ENCODE results near the gene ZNRF1.

The ZNRF1 gene

DNA sequence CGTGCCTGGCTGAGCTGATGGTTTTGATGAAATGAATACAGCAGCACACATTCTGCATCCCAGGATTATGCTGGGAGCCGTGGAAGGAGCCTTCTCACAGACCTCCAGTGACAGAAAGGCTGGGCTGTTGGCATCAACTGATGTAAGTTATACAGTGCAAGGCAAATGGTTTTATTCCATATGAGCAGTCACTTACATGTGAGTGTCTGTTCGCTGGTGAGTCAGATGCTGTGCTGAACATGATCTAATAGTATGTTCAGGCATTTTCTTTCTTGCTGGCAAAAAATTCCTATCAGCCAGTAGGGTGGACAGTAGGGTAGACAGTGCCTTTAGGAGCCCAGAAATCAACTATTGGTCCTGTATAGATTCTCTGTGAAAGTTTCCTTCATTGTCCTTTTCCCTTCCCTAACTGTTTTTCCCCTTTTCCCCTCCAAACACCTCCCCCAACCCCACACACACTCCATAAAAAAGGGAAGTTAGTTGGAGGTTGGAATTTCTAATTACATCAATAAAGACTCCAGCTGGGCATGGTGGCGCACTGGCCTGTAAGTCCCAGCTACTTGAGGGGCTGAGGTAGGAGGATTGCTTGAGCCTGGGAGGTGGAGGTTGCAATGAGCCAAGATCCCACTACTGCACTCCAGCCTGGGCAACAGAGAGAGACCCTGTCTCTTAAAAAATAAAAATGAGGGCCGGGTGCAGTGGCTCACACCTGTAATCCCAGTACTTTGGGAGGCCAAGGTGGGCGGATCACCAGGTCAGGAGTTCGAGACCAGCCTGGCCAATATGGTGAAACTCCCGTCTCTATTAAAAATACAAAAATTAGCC, 81.6 kb downstream of the ZNRF1 start:
- TF ChIP-seq, protein P1, sequence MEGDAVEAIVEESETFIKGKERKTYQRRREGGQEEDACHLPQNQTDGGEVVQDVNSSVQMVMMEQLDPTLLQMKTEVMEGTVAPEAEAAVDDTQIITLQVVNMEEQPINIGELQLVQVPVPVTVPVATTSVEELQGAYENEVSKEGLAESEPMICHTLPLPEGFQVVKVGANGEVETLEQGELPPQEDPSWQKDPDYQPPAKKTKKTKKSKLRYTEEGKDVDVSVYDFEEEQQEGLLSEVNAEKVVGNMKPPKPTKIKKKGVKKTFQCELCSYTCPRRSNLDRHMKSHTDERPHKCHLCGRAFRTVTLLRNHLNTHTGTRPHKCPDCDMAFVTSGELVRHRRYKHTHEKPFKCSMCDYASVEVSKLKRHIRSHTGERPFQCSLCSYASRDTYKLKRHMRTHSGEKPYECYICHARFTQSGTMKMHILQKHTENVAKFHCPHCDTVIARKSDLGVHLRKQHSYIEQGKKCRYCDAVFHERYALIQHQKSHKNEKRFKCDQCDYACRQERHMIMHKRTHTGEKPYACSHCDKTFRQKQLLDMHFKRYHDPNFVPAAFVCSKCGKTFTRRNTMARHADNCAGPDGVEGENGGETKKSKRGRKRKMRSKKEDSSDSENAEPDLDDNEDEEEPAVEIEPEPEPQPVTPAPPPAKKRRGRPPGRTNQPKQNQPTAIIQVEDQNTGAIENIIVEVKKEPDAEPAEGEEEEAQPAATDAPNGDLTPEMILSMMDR (IDR thresholded peaks at IDR 0.05), result no peak

DNA sequence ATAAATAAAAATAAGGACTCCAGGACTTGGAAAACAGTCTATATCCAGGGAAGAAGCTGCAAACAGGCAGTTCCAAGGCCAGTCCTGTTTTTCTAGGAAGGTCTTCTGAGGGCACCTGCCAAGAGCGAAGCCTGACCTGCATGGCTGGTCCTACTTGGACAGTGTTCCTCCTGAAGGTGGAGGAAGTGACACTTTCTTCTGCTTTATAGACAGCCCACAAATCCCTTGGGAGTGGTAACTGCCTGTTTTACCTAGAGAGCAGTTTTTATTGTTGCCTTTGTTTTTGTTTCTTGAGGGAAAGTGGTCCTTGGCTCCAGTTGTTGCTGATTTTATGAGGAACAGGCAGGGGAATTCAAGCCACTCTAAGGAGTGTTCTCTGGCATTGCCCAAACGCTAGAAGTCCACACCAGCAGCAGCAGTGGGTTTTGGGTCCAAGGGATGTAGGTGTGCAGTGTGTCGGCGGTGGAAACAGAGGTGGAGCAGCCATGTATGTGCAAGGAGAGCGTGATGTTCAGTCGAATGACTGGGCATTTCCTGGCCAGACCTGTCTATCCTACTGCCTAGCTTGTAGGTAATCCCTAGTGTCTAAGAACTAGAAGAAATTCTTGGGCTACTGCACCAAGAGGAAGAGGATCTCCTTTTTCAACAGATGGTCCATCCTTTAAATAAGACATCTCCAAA, 82.5 kb downstream of the ZNRF1 start:
- TF ChIP-seq, protein P1 (IDR thresholded peaks at IDR 0.05), result no peak

DNA sequence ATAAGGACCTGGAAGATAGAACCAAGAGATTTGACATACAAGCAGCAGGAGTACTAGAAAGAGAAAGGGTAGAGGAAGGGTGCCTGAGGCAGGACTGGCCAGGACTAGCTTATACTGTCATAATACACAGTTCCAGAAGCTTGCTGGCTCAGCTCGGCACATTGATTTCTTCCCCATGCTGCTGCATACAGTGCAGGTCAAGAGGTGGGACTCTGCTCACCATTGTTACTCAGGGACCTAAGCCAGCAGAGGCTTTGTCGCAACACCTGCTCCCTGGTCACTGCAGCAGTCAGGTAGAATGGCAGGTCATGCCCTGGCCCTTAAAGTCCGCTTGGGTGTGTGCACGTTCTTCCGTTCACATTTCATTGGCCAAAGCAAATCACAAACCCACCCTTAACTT, 85.0 kb downstream of the ZNRF1 start:
- TF ChIP-seq, protein P1 (IDR thresholded peaks at IDR 0.05), result no peak

DNA sequence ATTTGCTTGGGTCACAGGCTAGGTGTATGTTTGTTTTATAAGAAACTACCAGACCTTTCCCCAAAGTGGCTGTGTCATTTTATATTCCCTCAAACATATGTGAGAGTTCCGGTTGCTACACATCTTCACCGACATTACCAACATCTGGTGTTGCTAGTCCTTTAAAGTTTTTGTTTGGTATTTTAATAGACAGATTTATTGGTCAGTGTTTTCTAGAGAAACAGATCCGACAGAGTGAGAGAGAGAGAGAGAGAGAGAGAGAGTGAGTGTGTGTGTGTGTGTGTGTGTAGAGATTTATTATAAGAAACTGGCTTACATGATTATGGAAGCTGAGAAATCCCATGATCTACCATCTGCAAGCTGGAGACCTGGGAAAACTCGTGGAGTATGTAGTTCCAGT, 86.7 kb downstream of the ZNRF1 start:
- TF ChIP-seq, protein P1 (IDR thresholded peaks at IDR 0.05), result no peak

DNA sequence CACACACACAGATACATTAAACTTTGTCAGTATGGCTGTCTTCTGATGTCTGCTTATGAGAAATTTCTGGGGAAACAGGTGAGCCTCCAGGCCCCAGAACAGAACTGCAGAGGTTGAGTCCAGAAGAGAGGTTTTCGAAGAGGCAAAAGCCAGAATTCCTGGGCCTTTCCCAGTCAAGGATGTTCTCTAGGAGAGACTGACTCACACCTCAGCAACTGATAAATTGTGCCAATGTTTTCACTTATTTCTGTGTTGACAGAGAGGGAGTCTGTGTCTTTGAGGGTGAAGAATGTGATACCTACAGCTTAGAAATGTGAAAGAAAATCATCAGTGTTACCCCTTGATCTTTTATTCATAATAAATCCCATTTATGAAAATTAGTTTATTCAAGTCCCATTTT, 87.5 kb downstream of the ZNRF1 start:
- TF ChIP-seq, protein P1 (IDR thresholded peaks at IDR 0.05), result no peak

DNA sequence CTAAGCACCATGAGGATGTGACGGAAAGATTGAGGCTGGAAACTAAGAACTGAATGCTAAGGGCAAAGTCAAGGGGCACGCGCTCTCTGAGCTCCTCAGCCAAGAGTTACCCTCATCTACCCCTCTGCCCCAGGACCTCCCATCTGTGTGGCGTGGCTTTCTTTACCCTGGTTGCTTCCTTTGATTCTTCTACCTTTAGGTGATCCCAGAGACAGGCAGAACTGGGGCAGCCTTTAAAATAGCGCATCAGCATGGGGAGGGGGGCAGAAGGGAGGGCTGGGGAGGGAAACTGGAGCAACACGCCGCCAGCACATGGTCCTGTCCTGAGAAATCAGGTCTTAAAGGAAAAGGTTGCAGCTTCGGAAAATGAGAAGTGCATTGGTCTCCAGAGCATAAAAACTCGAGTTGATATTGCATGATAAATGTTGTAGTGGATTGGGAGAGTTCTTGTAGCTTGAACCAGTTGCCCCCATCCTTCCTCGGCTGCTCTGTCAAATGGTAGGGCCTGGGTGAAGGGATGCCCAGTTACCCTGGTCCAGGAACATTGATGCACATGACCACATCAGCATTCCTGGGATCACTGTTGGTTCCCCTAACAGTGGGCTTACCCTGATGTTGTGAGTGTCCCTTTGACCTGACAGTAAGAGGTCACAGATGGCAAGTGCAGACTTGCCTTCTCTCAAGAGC, 88.0 kb downstream of the ZNRF1 start:
- TF ChIP-seq, protein P1 (IDR thresholded peaks at IDR 0.05), result no peak

DNA sequence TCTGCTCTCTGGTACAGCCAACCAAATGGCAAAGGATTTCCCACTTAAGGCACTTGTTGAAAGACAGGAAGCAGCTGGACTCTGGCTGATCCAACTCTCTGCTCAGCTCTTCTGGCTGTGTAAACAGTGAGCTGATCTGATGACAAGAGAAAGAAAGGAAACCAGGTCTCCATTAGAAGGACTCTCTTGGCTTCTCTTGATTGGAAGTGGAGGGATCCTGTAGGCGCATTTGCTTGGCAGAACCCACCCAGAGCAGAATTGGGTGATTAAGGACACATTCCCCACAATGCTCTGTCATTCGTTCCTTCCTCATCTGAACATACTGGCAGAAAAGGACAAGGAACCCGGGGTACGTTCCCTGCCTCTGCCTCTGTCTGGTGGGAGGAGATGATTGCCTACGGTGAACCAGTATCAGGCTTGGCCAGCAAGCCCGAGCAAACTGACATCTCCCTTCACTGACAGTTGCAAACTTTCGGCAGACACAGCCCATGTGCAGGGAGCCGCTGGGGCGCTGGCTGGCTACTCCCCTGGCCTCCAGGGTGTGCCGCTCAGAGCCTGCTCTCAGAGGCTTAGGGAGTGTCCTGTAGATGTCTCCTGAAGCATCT, 88.7 kb downstream of the ZNRF1 start:
- TF ChIP-seq, protein P1 (IDR thresholded peaks at IDR 0.05), result no peak

Measured in LNCAP (cell line).